Thyroid gland (tissue), 4 donors: ENCODE data around the gene TRPM7. TPM values are rescaled to one million over a fixed set of nuclear protein-coding genes. Genes with fewer than 3 reads are reported as not detected.

Experiments used
- DNase-seq, 2 donors: peaks; one replicate each; pipeline ENCODE4 v3.0.0-alpha.2; 2019
- H3K27ac ChIP-seq, 3 donors: fragments of 200-600 bp; sonication (generic); 1 replicate in 2 of 3; 2 replicates in 1 of 3; pipeline ENCODE4 v1.5.1; 2016 to 2019; ENCODE audit warnings: mild to moderate bottlenecking in 1 of 3, moderate library complexity in 1 of 3
- H3K27me3 ChIP-seq: fragments of 200-600 bp; sonication (generic); one replicate; pipeline ENCODE4 v1.5.1; 2019
- H3K36me3 ChIP-seq, 2 donors: fragments of 200-600 bp; sonication (generic); one replicate each; pipeline ENCODE4 v1.5.1; 2016 to 2019
- H3K4me1 ChIP-seq, 2 donors: fragments of 200-600 bp; sonication (generic); one replicate each; pipeline ENCODE4 v1.5.1; 2017 to 2019
- H3K4me3 ChIP-seq, 3 donors: fragments of 200-600 bp; sonication (generic); replicated peaks in 1 of 3; 1 replicate in 2 of 3; 2 replicates in 1 of 3; pipeline ENCODE4 v1.5.1; 2016; ENCODE audit warnings: mild to moderate bottlenecking in 1 of 3
- H3K9me3 ChIP-seq: fragments of 200-600 bp; sonication (generic); one replicate; pipeline ENCODE4 v1.5.1; 2017
- POLR2A ChIP-seq, 2 donors: fragments of 450-650 bp; IDR thresholded peaks; one replicate each; pipeline ENCODE4 v1.6.1; 2017; ENCODE audit warnings: antibody characterized with exemption in 2 of 2, mild to moderate bottlenecking in 2 of 2, moderate library complexity in 1 of 2
- WGBS, 2 donors: methylation state at CpG; one replicate each; pipeline ENCODE4 v1.1.5; 2017; 5-methylcytosine and 5-hydroxymethylcytosine counted together
- intact Hi-C: fragments of 100-400 bp; cut with DNase I; formaldehyde crosslinking; loops from one replicate; pipeline ENCODE4 v1.15.1; 2023
- total RNA-seq, 4 donors: library from RNA; depleted of rRNA; stranded (reverse); fragments of >200 nt; gene quantifications; one replicate each; pipeline ENCODE4 v1.2.3, GENCODE V29; 2016
- TF ChIP-seq, protein P1 (sequence below), 6 experiments: fragments of 200-600 bp in 3 of 6; fragments of 450-650 bp in 3 of 6; sonication (generic) in 3 of 6; IDR thresholded peaks; one replicate each; pipeline ENCODE4 v1.5.1; 2016 to 2019; ENCODE audit warnings: antibody characterized with exemption in 6 of 6, mild to moderate bottlenecking in 2 of 6, inconsistent platforms in 1 of 6, moderate library complexity in 1 of 6

The TRPM7 gene
- total RNA-seq, 4 donors from 2014 or later = 75.5 to 125 (median 87.9) TPM

GRCh38 chr15:50665938-50666337 lies 20.7 kb downstream of the TRPM7 start:
- Histone ChIP-seq H3K36me3 (peaks cover 0 to 2% of the 10 kb centered on the region in 2 donors), H3K9me3 (no peaks in the 10 kb centered on the region), H3K27me3 (no peaks in the 10 kb centered on the region), H3K27ac (no peak overlapping the region), H3K4me3 (no peak overlapping the region), H3K4me1 (no peaks in the 10 kb centered on the region)
- WGBS, 2 donors = 89% methylated on average over 5 of the region's 5 CpGs
- TF ChIP-seq, protein P1, sequence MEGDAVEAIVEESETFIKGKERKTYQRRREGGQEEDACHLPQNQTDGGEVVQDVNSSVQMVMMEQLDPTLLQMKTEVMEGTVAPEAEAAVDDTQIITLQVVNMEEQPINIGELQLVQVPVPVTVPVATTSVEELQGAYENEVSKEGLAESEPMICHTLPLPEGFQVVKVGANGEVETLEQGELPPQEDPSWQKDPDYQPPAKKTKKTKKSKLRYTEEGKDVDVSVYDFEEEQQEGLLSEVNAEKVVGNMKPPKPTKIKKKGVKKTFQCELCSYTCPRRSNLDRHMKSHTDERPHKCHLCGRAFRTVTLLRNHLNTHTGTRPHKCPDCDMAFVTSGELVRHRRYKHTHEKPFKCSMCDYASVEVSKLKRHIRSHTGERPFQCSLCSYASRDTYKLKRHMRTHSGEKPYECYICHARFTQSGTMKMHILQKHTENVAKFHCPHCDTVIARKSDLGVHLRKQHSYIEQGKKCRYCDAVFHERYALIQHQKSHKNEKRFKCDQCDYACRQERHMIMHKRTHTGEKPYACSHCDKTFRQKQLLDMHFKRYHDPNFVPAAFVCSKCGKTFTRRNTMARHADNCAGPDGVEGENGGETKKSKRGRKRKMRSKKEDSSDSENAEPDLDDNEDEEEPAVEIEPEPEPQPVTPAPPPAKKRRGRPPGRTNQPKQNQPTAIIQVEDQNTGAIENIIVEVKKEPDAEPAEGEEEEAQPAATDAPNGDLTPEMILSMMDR (IDR thresholded peaks at IDR 0.05) = no peak
- no peak for TF ChIP-seq POLR2A (IDR thresholded peaks at IDR 0.05)
- intact Hi-C loops = no loop called here
- DNase-seq = no peak

DNA sequence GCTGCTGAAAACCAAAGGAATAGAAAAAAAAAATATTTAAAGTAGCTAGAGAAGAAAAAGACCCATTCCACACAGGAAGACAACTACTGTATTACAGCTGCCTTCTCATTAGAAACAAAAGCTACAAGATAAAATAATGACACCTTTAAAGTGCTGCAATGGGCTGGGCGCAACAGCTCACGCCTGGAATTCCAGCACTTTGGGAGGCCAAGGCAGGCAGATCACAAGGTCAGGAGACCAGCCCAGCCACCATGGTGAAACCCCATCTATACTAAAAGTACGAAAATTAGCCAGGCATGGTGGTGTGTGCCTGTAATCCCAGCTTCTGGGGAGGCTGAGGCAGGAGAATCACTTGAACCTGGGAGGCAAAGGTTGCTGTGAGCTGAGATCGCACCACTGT lies 31.0 kb downstream of the TRPM7 start:
- H3K27me3 ChIP-seq = no peaks in the 10 kb centered on the region
- H3K9me3 ChIP-seq = no peaks in the 10 kb centered on the region
- TF ChIP-seq, protein P1 (IDR thresholded peaks at IDR 0.05) = no peak
- no peak for TF ChIP-seq POLR2A (IDR thresholded peaks at IDR 0.05)
- peaks cover 13 to 44% of the 10 kb centered on the region in 2 donors for H3K36me3 ChIP-seq
- WGBS, 2 donors = 94 to 97% methylated on average over 4 of the region's 4 CpGs
- DNase-seq = no peak
- intact Hi-C loops = no loop called here
- H3K27ac ChIP-seq = no peak overlapping the region
- no peaks in the 10 kb centered on the region for H3K4me1 ChIP-seq
- no peak overlapping the region for H3K4me3 ChIP-seq

DNA sequence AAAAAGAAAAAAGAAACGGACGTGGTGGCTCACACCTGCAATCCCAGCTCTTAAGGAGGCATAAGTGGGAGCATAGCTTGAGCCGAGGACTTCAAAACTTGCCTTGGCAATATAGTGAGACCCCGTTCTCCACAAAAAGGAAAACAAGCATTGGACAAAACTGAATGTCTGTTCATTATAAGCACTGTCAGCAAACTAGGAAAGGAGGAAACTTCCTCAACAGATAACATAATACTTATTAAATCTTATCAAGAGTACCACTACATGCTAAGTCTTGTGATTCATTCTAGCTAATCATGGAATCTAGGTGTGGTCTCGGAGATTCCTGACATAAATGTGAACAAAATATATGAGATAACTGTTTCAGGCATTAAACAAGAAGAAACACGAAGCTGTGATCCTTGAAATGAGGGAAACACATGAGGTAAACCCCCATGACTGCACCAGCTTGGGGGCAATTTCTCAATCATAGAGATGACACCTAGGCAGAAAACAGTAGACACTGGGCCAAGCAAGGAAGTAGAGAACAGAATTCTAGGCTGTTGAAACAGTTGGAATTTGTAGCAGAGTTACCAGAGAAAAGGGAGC lies 33.3 kb downstream of the TRPM7 start:
- H3K4me1 ChIP-seq = no peaks in the 10 kb centered on the region
- no peaks in the 10 kb centered on the region for H3K9me3 ChIP-seq
- intact Hi-C loops = no loop called here
- no peak overlapping the region for H3K4me3 ChIP-seq
- H3K27ac ChIP-seq = no peak overlapping the region
- no peak for DNase-seq
- 94% methylated on average over 6 of the region's 6 CpGs for WGBS, 2 donors
- no peak for TF ChIP-seq POLR2A (IDR thresholded peaks at IDR 0.05)
- TF ChIP-seq, protein P1 (IDR thresholded peaks at IDR 0.05) = no peak
- H3K36me3 ChIP-seq = peaks cover 17 to 49% of the 10 kb centered on the region in 2 donors
- no peaks in the 10 kb centered on the region for H3K27me3 ChIP-seq

DNA sequence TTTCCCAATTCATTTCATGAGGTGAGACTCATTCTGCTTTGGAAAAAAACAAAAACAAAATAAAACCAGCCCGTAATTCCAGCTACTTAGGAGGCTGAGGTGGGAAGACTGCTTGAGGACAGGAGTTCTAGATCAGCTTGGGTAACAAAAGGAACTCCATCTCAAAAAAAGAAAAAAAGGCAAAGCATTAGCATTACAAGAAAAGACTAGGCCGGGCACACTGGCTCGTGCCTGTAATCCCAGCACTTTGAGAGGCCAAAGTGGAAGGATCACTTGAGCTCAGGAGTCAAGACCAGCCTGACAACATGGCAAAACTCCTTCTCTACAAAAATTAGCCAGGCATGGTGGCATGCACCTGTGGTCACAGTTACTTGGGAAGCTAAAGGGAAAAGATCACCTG lies 33.9 kb downstream of the TRPM7 start:
- H3K27me3 ChIP-seq = no peaks in the 10 kb centered on the region
- DNase-seq = no peak
- peaks cover 17 to 50% of the 10 kb centered on the region in 2 donors for H3K36me3 ChIP-seq
- H3K27ac ChIP-seq = no peak overlapping the region
- no peaks in the 10 kb centered on the region for H3K4me1 ChIP-seq
- intact Hi-C loops = no loop called here
- no peak for TF ChIP-seq POLR2A (IDR thresholded peaks at IDR 0.05)
- WGBS, 2 donors = 81 to 94% methylated on average over 3 of the region's 3 CpGs
- no peak overlapping the region for H3K4me3 ChIP-seq
- H3K9me3 ChIP-seq = no peaks in the 10 kb centered on the region

GRCh38 chr15:50641318-50641717 lies 45.3 kb downstream of the TRPM7 start:
- Histone ChIP-seq H3K9me3 (no peaks in the 10 kb centered on the region), H3K27me3 (no peaks in the 10 kb centered on the region), H3K4me3 (no peak overlapping the region), H3K27ac (no peak overlapping the region), H3K4me1 (no peaks in the 10 kb centered on the region), H3K36me3 (peaks cover 11 to 47% of the 10 kb centered on the region in 2 donors)
- WGBS, 2 donors = 93 to 95% methylated on average over 2 of the region's 2 CpGs
- intact Hi-C loops = no loop called here
- TF ChIP-seq, protein P1 (IDR thresholded peaks at IDR 0.05) = no peak
- TF ChIP-seq POLR2A (IDR thresholded peaks at IDR 0.05) = no peak
- no peak for DNase-seq
